Fibroblast of pulmonary artery (primary cell): ENCODE results near the gene SEC14L3.

Experiments used
- DNase-seq: peaks from one replicate; pipeline ENCODE4 v3.0.0-alpha.2; 2010; ENCODE audit warnings: low read depth
- H3K4me3 ChIP-seq: replicated peaks from 2 replicates; pipeline ENCODE4 v1.5.1; 2011; ENCODE audit warnings: low read depth, mild to moderate bottlenecking, control low read depth, low read length, moderate library complexity
- CTCF ChIP-seq: IDR thresholded peaks from 2 replicates; pipeline ENCODE4 v1.5.1; 2011; ENCODE audit warnings: mild to moderate bottlenecking, control low read depth, low read length, inconsistent platforms; ENCODE audit errors: missing control alignments

SEC14L3 gene

GRCh38 chr22:30423959-30424533 lies 47.8 kb downstream of the SEC14L3 start:
- TF ChIP-seq CTCF, result no peak
- peak; percentile 100 for DNase-seq
- peak overlapping the region; percentile 59 for H3K4me3 ChIP-seq

GRCh38 chr22:30423301-30423958 lies 48.4 kb downstream of the SEC14L3 start:
- no peak for TF ChIP-seq CTCF
- no peak for DNase-seq
- peak overlapping the region; percentile 59 for H3K4me3 ChIP-seq

GRCh38 chr22:30422481-30423300 lies 49.1 kb downstream of the SEC14L3 start:
- DNase-seq, result peak; percentile 91
- no peak for TF ChIP-seq CTCF
- H3K4me3 ChIP-seq, result peak overlapping the region; percentile 59

- no peak for TF ChIP-seq CTCF
- peak overlapping the region; percentile 59 for H3K4me3 ChIP-seq
- DNase-seq, result no peak
These were observed 49.9 kb downstream of the SEC14L3 start for GRCh38 chr22:30421695-30422480.

GRCh38 chr22:30420347-30421125 lies 51.3 kb downstream of the SEC14L3 start:
- no peak for TF ChIP-seq CTCF
- H3K4me3 ChIP-seq, result peak overlapping the region; percentile 0
- peak; percentile 92 for DNase-seq

- DNase-seq, result no peak
- H3K4me3 ChIP-seq, result no peak overlapping the region
- no peak for TF ChIP-seq CTCF
These were observed 55.0 kb downstream of the SEC14L3 start for GRCh38 chr22:30416837-30417236.
